Fibroblast of the aortic adventitia (primary cell): ENCODE results near the gene NFKBIB. TPM values are rescaled to one million over a fixed set of nuclear protein-coding genes. Genes with fewer than 3 reads are reported as not detected.
"Not testable (repeated sequence)": the region's sequence is repeated elsewhere in the genome, so short reads cannot be mapped to it uniquely, and the experiment has no call there.

ENCODE experiments used
- DNase-seq: peaks from one replicate; pipeline ENCODE4 v3.0.0-alpha.2; 2010; ENCODE audit warnings: low read depth
- H3K4me3 ChIP-seq: 2 replicates; pipeline ENCODE4 v1.5.1; 2011; ENCODE audit warnings: low read depth, mild to moderate bottlenecking, control low read depth, low read length, moderate library complexity
- CTCF ChIP-seq: IDR thresholded peaks from 2 replicates; pipeline ENCODE4 v1.5.1; 2011; ENCODE audit warnings: mild to moderate bottlenecking, low read length, control low read depth, inconsistent platforms; ENCODE audit not compliant: insufficient read depth
- total RNA-seq: library from RNA; depleted of rRNA; stranded (reverse); fragments of >200 nt; gene quantifications from 2 replicates; pipeline ENCODE4 v1.2.3, GENCODE V29; 2012; ENCODE audit warnings: low replicate concordance

NFKBIB gene
- total RNA-seq, 1 donor: 8.0 TPM

DNA sequence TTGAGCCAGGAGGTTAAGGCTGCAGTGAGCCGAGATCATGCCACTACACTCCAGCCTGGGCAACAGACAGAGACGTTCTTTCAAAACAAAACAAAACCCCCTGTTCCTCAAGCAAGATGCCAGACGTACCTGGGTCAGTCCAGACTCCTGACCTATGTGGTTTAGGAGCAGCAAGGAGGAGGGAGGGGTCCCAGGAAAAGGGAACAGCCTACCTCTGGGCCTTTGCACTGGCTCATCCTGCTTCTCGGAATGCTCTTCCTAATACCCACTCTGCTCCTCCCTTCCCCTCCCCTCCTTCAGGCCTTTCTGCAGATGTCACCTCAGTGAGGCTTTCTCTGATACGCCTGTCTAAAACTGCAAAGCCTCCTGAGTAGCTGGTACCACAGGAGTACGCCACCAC lies 31.2 kb upstream of the NFKBIB start:
- TF ChIP-seq CTCF: no peak
- no peak for DNase-seq
- H3K4me3 ChIP-seq: no peak overlapping the region

DNA sequence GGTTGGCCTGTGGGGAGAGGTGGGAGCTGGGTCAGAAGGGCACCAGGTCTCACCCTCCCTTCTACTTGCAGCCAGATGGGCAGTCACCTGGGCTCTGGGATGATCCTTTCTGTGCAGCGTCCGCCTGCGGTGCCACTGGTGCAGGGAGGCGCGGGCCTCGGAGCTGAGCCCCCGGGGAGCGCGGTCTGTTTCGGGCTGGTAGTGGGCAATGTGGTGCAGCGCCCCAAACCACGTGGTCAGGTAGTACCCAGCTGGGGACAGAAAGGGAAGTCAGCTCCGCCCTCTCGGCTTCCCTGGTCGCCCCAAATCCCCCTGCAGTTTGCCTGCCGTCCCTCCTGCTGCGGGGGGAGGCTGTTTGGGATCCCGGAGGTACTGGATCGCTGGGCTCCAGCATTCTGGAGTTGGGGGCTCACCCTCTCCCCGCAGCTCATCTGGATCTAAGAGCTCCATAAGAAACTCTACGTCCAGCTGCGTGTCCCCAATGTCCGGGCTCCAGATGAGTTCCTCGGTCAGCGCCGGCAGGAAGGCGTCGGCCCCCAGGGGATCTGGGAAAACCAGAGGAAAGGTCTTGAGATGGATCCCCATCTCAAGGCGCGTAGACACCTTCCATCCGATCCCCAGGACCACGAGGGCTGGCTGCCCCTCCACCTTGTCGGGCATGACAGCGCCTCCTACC lies 30.5 kb upstream of the NFKBIB start:
- no peak for DNase-seq

GRCh38 chr19:38869836-38870607 lies 29.7 kb upstream of the NFKBIB start:
- H3K4me3 ChIP-seq: peak overlapping the region; percentile 60
- peak; percentile 55 for DNase-seq
- peak; percentile 77 for TF ChIP-seq CTCF

More for the DNA sequence above, 30.5 kb upstream of the NFKBIB start:
- peak overlapping the region; percentile 60 for H3K4me3 ChIP-seq
- TF ChIP-seq CTCF: no peak

DNA sequence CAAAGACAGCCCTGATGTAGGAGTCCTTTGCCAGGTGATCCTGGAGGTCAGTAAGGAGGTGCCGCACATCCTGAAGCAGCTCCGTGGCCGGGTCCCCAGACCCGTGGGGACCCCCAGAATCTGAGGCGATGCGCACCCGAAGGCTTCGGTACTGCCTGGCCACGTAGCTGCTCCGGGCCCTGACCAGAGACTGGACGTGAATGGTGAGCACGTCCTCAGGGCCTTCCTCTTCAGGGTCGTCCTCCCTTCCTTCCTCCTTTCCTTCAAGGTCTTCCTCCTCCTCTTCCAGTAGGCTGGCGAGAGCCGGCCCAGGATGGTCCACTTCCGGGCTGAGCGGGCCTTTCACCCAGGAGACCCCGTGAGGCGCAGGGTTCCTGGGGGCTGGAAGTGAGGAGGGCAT lies 29.2 kb upstream of the NFKBIB start:
- DNase-seq: no peak
- no peak overlapping the region for H3K4me3 ChIP-seq

GRCh38 chr19:38873400-38873799 lies 26.4 kb upstream of the NFKBIB start:
- not testable (repeated sequence) for H3K4me3 ChIP-seq, DNase-seq

More for the DNA sequence above, 29.2 kb upstream of the NFKBIB start:
- no peak for TF ChIP-seq CTCF

DNA sequence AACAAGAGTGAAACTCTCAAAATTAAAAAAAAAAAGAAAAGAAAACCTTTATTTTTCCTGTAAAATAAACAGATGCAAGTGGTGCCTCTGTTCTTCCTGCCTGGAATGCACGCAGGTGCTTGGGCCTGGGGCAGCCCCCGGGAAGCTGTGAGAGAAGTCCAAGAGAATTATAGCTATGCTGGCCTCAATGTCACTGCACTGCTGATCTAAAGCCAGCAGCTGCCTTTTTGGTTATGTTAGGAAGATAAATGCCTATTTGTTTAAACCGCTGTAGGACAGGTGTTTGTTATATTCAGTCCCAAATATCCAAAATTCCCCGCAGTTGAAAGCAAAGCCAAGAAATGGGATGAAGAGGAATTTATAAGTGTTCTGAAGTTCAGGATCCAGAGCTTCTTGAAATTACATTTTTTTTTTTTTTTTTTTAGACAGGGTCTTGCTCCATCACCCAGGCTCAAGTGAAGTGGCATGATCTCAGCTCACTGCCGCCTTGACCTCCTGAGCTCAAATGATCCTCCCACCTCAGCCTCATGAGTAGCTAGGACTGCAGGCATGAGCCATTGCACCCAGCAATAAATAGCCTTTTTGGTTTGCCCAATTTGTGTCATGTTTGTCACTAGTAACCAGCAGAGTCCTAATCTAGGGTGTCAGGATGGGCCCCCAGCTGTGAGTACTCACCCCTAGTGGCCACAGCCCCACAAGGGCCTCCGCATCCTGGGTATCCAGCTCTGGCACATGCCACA lies 23.9 kb upstream of the NFKBIB start:
- TF ChIP-seq CTCF: no peak
- no peak for DNase-seq
- no peak overlapping the region for H3K4me3 ChIP-seq

GRCh38 chr19:38877781-38878574 lies 21.8 kb upstream of the NFKBIB start, which contains the start of gene RINL:
RINL (minus strand) TSS chr19:38878275; CDS start chr19:38876742, 1,533 bp downstream.
- DNase-seq: no peak
- no peak within 1 kb of the TSS for H3K4me3 ChIP-seq
- TF ChIP-seq CTCF: no peak
